HEK293T (cell line): Measurements from ENCODE around the gene CGREF1.

Source experiments
- CTCF ChIA-PET: fragments of 350-600 bp; formaldehyde crosslinking; extraction: SDS; loops from one replicate; lab custom pipeline; 2021; ENCODE audit warnings: antibody characterized with exemption, inconsistent platforms; lab: Yijun Ruan, JAX
- POLR2A ChIA-PET: fragments of 350-600 bp; formaldehyde crosslinking; extraction: SDS; loops from one replicate; lab custom pipeline; 2020; ENCODE audit warnings: antibody characterized with exemption, inconsistent platforms; lab: Yijun Ruan, JAX
- DNase-seq: peaks from one replicate; pipeline ENCODE4 v3.0.0; 2012; ENCODE audit warnings: mixed read lengths; ENCODE audit errors: extremely low spot score
- ARNT ChIP-seq: fragments of 450-650 bp; IDR thresholded peaks from 2 replicates; pipeline ENCODE4 v1.6.1; 2017; ENCODE audit warnings: mild to moderate bottlenecking
- BHLHE40 ChIP-seq: fragments of 450-650 bp; IDR thresholded peaks from 2 replicates; pipeline ENCODE4 v1.6.1; 2016; ENCODE audit warnings: mild to moderate bottlenecking, moderate library complexity, borderline replicate concordance
- CTBP1 ChIP-seq: fragments of 450-650 bp; IDR thresholded peaks from 2 replicates; pipeline ENCODE4 v1.6.1; 2016; ENCODE audit warnings: borderline replicate concordance
- ELF4 ChIP-seq: fragments of 450-650 bp; IDR thresholded peaks from 2 replicates; pipeline ENCODE4 v1.6.1; 2017; ENCODE audit warnings: antibody characterized with exemption
- FOXA1 ChIP-seq: fragments of 450-650 bp; IDR thresholded peaks from 2 replicates; pipeline ENCODE4 v1.6.1; 2016; ENCODE audit warnings: mild to moderate bottlenecking
- FOXK2 ChIP-seq: fragments of 450-650 bp; IDR thresholded peaks from 2 replicates; pipeline ENCODE4 v1.6.1; 2016; ENCODE audit warnings: mild to moderate bottlenecking
- FOXM1 ChIP-seq: fragments of 450-650 bp; IDR thresholded peaks from 2 replicates; pipeline ENCODE4 v1.6.1; 2017; ENCODE audit warnings: mild to moderate bottlenecking, borderline replicate concordance
- HDGF ChIP-seq: fragments of 450-650 bp; IDR thresholded peaks from 2 replicates; pipeline ENCODE4 v1.6.1; 2017; ENCODE audit warnings: antibody characterized with exemption, borderline replicate concordance
- L3MBTL2 ChIP-seq: fragments of 450-650 bp; conservative IDR thresholded peaks from 2 replicates; pipeline ENCODE4 v1.6.1; 2016; ENCODE audit warnings: mild to moderate bottlenecking
- LEF1 ChIP-seq: fragments of 450-650 bp; IDR thresholded peaks from 2 replicates; pipeline ENCODE4 v1.6.1; 2017; ENCODE audit warnings: mild to moderate bottlenecking, borderline replicate concordance
- NFRKB ChIP-seq: fragments of 450-650 bp; IDR thresholded peaks from 2 replicates; pipeline ENCODE4 v1.6.1; 2016; ENCODE audit warnings: mild to moderate bottlenecking, moderate library complexity
- SP1 ChIP-seq: fragments of 450-650 bp; IDR thresholded peaks from 2 replicates; pipeline ENCODE4 v1.6.1; 2017
- SUZ12 ChIP-seq: fragments of 450-650 bp; IDR thresholded peaks from 2 replicates; pipeline ENCODE4 v1.6.1; 2016; ENCODE audit warnings: mild to moderate bottlenecking
- TARDBP ChIP-seq: fragments of 450-650 bp; IDR thresholded peaks from 2 replicates; pipeline ENCODE4 v1.6.1; 2016
- ZNF384 ChIP-seq: fragments of 450-650 bp; IDR thresholded peaks from 2 replicates; pipeline ENCODE4 v1.6.1; 2016
- TF ChIP-seq, protein P1 (sequence below): fragments of 450-650 bp; IDR thresholded peaks from 2 replicates; pipeline ENCODE4 v1.6.1; 2016

The CGREF1 gene

GRCh38 chr2:27108221-27108620, 10.7 kb downstream of the CGREF1 start:
- ChIA-PET CTCF (interaction anchor here (0.7 kb wide), 1 partner anchor 54 kb away, joined by 4 read pairs; no protein-coding TSS in a partner anchor), POLR2A (interaction anchor here (1.3 kb wide), 1 partner anchor 26 kb away, joined by 3 read pairs; no protein-coding TSS in a partner anchor)
- DNase-seq = no peak
- TF ChIP-seq L3MBTL2 = no peak
- no peak for TF ChIP-seq FOXK2
- no peak for TF ChIP-seq SP1
- TF ChIP-seq, protein P1, sequence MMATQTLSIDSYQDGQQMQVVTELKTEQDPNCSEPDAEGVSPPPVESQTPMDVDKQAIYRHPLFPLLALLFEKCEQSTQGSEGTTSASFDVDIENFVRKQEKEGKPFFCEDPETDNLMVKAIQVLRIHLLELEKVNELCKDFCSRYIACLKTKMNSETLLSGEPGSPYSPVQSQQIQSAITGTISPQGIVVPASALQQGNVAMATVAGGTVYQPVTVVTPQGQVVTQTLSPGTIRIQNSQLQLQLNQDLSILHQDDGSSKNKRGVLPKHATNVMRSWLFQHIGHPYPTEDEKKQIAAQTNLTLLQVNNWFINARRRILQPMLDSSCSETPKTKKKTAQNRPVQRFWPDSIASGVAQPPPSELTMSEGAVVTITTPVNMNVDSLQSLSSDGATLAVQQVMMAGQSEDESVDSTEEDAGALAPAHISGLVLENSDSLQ = no peak
- TF ChIP-seq ARNT = no peak
- no peak for TF ChIP-seq SUZ12
- TF ChIP-seq ELF4 = no peak
- TF ChIP-seq NFRKB = no peak
- TF ChIP-seq LEF1 = no peak
- no peak for TF ChIP-seq CTBP1
- TF ChIP-seq FOXM1 = no peak

GRCh38 chr2:27105981-27106380, 12.9 kb downstream of the CGREF1 start:
- TF ChIP-seq FOXM1 = no peak
- no peak for TF ChIP-seq FOXK2
- TF ChIP-seq CTBP1 = no peak
- no peak for TF ChIP-seq BHLHE40
- TF ChIP-seq TARDBP = no peak
- TF ChIP-seq ZNF384 = no peak
- no peak for TF ChIP-seq LEF1
- TF ChIP-seq SP1 = no peak
- TF ChIP-seq L3MBTL2 = no peak
- ChIA-PET CTCF (interaction anchor here (0.6 kb wide), 1 partner anchor 12 kb away, joined by 3 read pairs; no protein-coding TSS in a partner anchor), POLR2A (no interaction called here)
- no peak for DNase-seq

GRCh38 chr2:27102329-27102728, 16.6 kb downstream of the CGREF1 start:
- CTCF ChIA-PET = interaction anchor here (0.5 to 1.4 kb wide), 3 partner anchors 89 to 201 kb away, joined by 3 to 5 read pairs (median 5); no protein-coding TSS in a partner anchor

GRCh38 chr2:27100036-27100435, 18.9 kb downstream of the CGREF1 start:
- CTCF ChIA-PET = interaction anchor here (0.8 to 1.6 kb wide), 4 partner anchors 91 to 203 kb away, joined by 3 to 5 read pairs (median 5); partner anchors contain the start of gene TRIM54
- DNase-seq = no peak
- no peak for TF ChIP-seq ELF4
- no peak for TF ChIP-seq TARDBP
- no peak for TF ChIP-seq ARNT
- TF ChIP-seq LEF1 = no peak
- TF ChIP-seq CTBP1 = no peak
- TF ChIP-seq BHLHE40 = no peak
- TF ChIP-seq FOXM1 = no peak
- no peak for TF ChIP-seq SP1
- no peak for TF ChIP-seq FOXK2
- no peak for TF ChIP-seq NFRKB
- no peak for TF ChIP-seq FOXA1
- TF ChIP-seq L3MBTL2 = no peak
- TF ChIP-seq, protein P1 = no peak
- no peak for TF ChIP-seq ZNF384
- no peak for TF ChIP-seq HDGF
- TF ChIP-seq SUZ12 = no peak
- POLR2A ChIA-PET = interaction anchor here (1.0 kb wide), 1 partner anchor 19 kb away, joined by 3 read pairs; no protein-coding TSS in a partner anchor

More at GRCh38 chr2:27102329-27102728, 16.6 kb downstream of the CGREF1 start:
- POLR2A ChIA-PET = no interaction called here
- TF ChIP-seq ELF4 (no peak), FOXM1 (no peak), FOXK2 (no peak), L3MBTL2 (no peak), TARDBP (no peak), ARNT (no peak), NFRKB (no peak), ZNF384 (no peak), CTBP1 (no peak), SUZ12 (no peak), LEF1 (no peak), HDGF (no peak), FOXA1 (no peak), SP1 (no peak), BHLHE40 (no peak)
- TF ChIP-seq, protein P1 = no peak
- no peak for DNase-seq

DNA sequence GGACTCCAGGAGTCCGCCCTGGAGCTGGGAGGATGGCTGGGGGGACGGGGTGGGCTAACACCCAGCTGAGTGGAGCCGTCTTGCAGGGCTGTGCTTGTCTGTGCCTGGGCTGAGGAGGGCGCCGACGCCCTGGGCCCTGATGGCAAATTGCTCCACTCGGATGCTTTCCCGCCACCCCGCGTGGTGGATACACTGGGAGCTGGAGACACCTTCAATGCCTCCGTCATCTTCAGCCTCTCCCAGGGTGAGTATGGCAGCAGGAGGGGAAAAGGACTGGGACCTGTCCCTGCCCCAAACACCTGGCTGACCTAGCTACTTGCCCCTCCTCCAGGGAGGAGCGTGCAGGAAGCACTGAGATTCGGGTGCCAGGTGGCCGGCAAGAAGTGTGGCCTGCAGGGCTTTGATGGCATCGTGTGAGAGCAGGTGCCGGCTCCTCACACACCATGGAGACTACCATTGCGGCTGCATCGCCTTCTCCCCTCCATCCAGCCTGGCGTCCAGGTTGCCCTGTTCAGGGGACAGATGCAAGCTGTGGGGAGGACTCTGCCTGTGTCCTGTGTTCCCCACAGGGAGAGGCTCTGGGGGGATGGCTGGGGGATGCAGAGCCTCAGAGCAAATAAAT, 19.5 kb downstream of the CGREF1 start:
- ChIA-PET CTCF (interaction anchor here (0.7 to 1.6 kb wide), 5 partner anchors 12 to 203 kb away, joined by 3 to 5 read pairs (median 5); partner anchors contain the start of genes KHK and TRIM54), POLR2A (no interaction called here)
- no peak for DNase-seq
- TF ChIP-seq L3MBTL2 = no peak
- TF ChIP-seq NFRKB = no peak
- TF ChIP-seq SUZ12 = no peak
- TF ChIP-seq ELF4 = no peak
- TF ChIP-seq CTBP1 = no peak
- no peak for TF ChIP-seq BHLHE40
- TF ChIP-seq SP1 = no peak
- no peak for TF ChIP-seq LEF1
- TF ChIP-seq FOXA1 = no peak
- TF ChIP-seq TARDBP = no peak
- TF ChIP-seq, protein P1 = no peak
- TF ChIP-seq ZNF384 = no peak
- TF ChIP-seq HDGF = no peak
- TF ChIP-seq FOXM1 = no peak
- TF ChIP-seq FOXK2 = no peak
- no peak for TF ChIP-seq ARNT
